Endothelial cell of umbilical vein (primary cell): ENCODE measurements around the gene MED16. TPM values are rescaled to one million over a fixed set of nuclear protein-coding genes. Genes with fewer than 3 reads are reported as not detected.

Experiments used
- BruUV-seq: library from RNA; stranded (reverse); fragments of 400-500 nt; replicated peaks from 2 replicates; lab custom pipeline; 2021; lab: Mats Ljungman, UMichigan
- CTCF ChIA-PET: fragments of 300-600, 350-600 bp; sonication (Branson Sonifier 250); formaldehyde crosslinking; loops from one replicate; lab custom pipeline; 2021; ENCODE audit warnings: antibody characterized with exemption, inconsistent platforms; lab: Charles Lee
- POLR2A ChIA-PET: fragments of 300-600, 350-600 bp; sonication (Branson Sonifier 250); formaldehyde crosslinking; loops from one replicate; lab custom pipeline; 2021; ENCODE audit warnings: antibody characterized with exemption, inconsistent platforms; lab: Charles Lee
- DNase-seq: peaks from one replicate; pipeline ENCODE4 v3.0.0-alpha.2; 2011; ENCODE audit warnings: low read depth, low spot score
- FAIRE-seq: peaks from 2 replicates; lab custom pipeline; 2011; peaks lifted over from hg19 to GRCh38; lab: Jason Lieb, UNC
- H2AFZ ChIP-seq: 2 replicates; pipeline ENCODE4 v1.6.0; 2012; ENCODE audit warnings: low read depth, low read length, control low read depth, inconsistent platforms
- H3K27ac ChIP-seq: 2 replicates; pipeline ENCODE4 v1.5.1; 2011; ENCODE audit warnings: low read depth, mild to moderate bottlenecking, control low read depth, low read length, moderate library complexity; ENCODE audit not compliant: insufficient read depth
- H3K27me3 ChIP-seq, 2 experiments: 2 replicates each; pipeline versions ENCODE4 v1.6.0 to v1.6.1; 2011; ENCODE audit warnings: low read length in 2 of 2, mixed read lengths in 1 of 2; ENCODE audit not compliant: control insufficient read depth in 2 of 2, insufficient read depth in 2 of 2
- H3K36me3 ChIP-seq, 2 experiments: 2 replicates in 1 of 2; 3 replicates in 1 of 2; pipeline ENCODE4 v1.5.1; 2011; ENCODE audit warnings: low read length in 2 of 2, mild to moderate bottlenecking in 1 of 2, moderate library complexity in 1 of 2; ENCODE audit not compliant: control insufficient read depth in 2 of 2, insufficient read depth in 2 of 2; ENCODE audit errors: extremely low read depth in 1 of 2
- H3K4me1 ChIP-seq: 3 replicates; pipeline ENCODE4 v1.5.1; 2011; ENCODE audit warnings: mild to moderate bottlenecking, low read length; ENCODE audit not compliant: control insufficient read depth, insufficient read depth; ENCODE audit errors: extremely low read depth
- H3K4me2 ChIP-seq: 2 replicates; pipeline ENCODE4 v1.6.1; 2011; ENCODE audit warnings: low read length, control low read depth, mixed read lengths; ENCODE audit not compliant: insufficient read depth
- H3K4me3 ChIP-seq, 3 experiments: fragments of 200-600 bp in 1 of 3; sonication (generic), shearing (Covaris generic) in 1 of 3; replicated peaks in 1 of 3; 2 replicates each; pipeline ENCODE4 v1.5.1; 2011 to 2016; ENCODE audit warnings: control low read depth in 3 of 3, low read length in 3 of 3, mild to moderate bottlenecking in 2 of 3, inconsistent platforms in 1 of 3, low read depth in 1 of 3, moderate library complexity in 1 of 3; ENCODE audit not compliant: insufficient read depth in 1 of 3
- H3K79me2 ChIP-seq: 2 replicates; pipeline ENCODE4 v1.6.0; 2012; ENCODE audit warnings: low read length, inconsistent platforms; ENCODE audit not compliant: control insufficient read depth, insufficient read depth
- H3K9ac ChIP-seq: replicated peaks from 2 replicates; pipeline ENCODE3; 2011; ENCODE audit warnings: low read length, control low read depth; ENCODE audit not compliant: insufficient read depth; ENCODE audit errors: extremely low read depth
- H3K9me1 ChIP-seq: replicated peaks from 3 replicates; pipeline ENCODE4 v1.6.0; 2011; ENCODE audit warnings: mild to moderate bottlenecking, low read length; ENCODE audit not compliant: control insufficient read depth, insufficient read depth; ENCODE audit errors: extremely low read depth
- H3K9me3 ChIP-seq: replicated peaks from 2 replicates; pipeline ENCODE4 v1.5.1; 2012; ENCODE audit warnings: low read length, inconsistent platforms; ENCODE audit not compliant: control insufficient read depth, insufficient read depth
- H4K20me1 ChIP-seq: replicated peaks from 2 replicates; pipeline ENCODE3; 2011; ENCODE audit warnings: mild to moderate bottlenecking, low read length; ENCODE audit not compliant: control insufficient read depth, insufficient read depth; ENCODE audit errors: extremely low read depth
- CTCF ChIP-seq, 2 donors: IDR thresholded peaks; 1 replicate in 1 of 2; 2 replicates in 1 of 2; pipeline ENCODE4 v1.5.1; 2011; ENCODE audit warnings: low read length in 2 of 2, mild to moderate bottlenecking in 2 of 2, moderate library complexity in 2 of 2, control low read depth in 1 of 2, inconsistent platforms in 1 of 2, low read depth in 1 of 2; ENCODE audit not compliant: insufficient read depth in 1 of 2; ENCODE audit errors: extremely low read depth in 1 of 2
- EZH2 ChIP-seq: IDR thresholded peaks from 2 replicates; pipeline ENCODE4 v1.6.1; 2012; ENCODE audit warnings: borderline replicate concordance, low read depth, mild to moderate bottlenecking, moderate library complexity, low read length, inconsistent platforms; ENCODE audit not compliant: severe bottlenecking
- FOS ChIP-seq: IDR thresholded peaks from 2 replicates; pipeline ENCODE4 v1.6.1; 2011; ENCODE audit warnings: mild to moderate bottlenecking, low read length, moderate library complexity, borderline replicate concordance; ENCODE audit not compliant: insufficient read depth
- GATA2 ChIP-seq: IDR thresholded peaks from 2 replicates; pipeline ENCODE4 v1.7.0; 2011; ENCODE audit warnings: low read depth, mild to moderate bottlenecking, moderate library complexity, mixed read lengths, low read length; ENCODE audit not compliant: insufficient read length, insufficient read depth
- JUN ChIP-seq: IDR thresholded peaks from 2 replicates; pipeline ENCODE4 v1.6.1; 2011; ENCODE audit warnings: borderline replicate concordance, low read depth; ENCODE audit not compliant: insufficient read length, insufficient read depth
- MAX ChIP-seq: IDR thresholded peaks from 2 replicates; pipeline ENCODE4 v1.6.1; 2011; ENCODE audit not compliant: insufficient read depth, insufficient read length
- MYC ChIP-seq: IDR thresholded peaks from one replicate; pipeline ENCODE4 v1.6.1; 2011; ENCODE audit warnings: mild to moderate bottlenecking, low read depth, low read length
- POLR2A ChIP-seq: IDR thresholded peaks from 2 replicates; pipeline ENCODE4 v1.6.1; 2012; ENCODE audit warnings: low read depth, mild to moderate bottlenecking, control low read depth, low read length
- POLR2AphosphoS5 ChIP-seq: IDR thresholded peaks from 2 replicates; pipeline ENCODE4 v1.6.1; 2012; ENCODE audit warnings: low read depth, mild to moderate bottlenecking, control low read depth, low read length, moderate library complexity; ENCODE audit not compliant: insufficient read depth
- dilution Hi-C: fragments of 300-500 bp; cut with MboI; formaldehyde crosslinking; loops from one replicate; pipeline ENCODE4 v1.15.0; 2019; ENCODE audit warnings: low sequenced_read_pairs; ENCODE audit not compliant: extremely low pct_ligation_motif_present
- intact Hi-C: fragments of 100-400 bp; cut with micrococcal nuclease; formaldehyde crosslinking; loops from one replicate; pipeline ENCODE4 v1.10.0; 2022
- polyA plus RNA-seq, 4 experiments: library from polyadenylated mRNA; depleted of rRNA in 3 of 4; stranded (reverse) in 3 of 4; unstranded in 1 of 4; fragments of >200 nt; gene quantifications; 2 replicates each; pipeline versions ENCODE4 v1.2.1 to v1.2.3, GENCODE V29; 2011 to 2012; ENCODE audit warnings: missing spikeins in 1 of 4
- total RNA-seq: library from RNA; stranded (reverse); gene quantifications from 2 replicates; pipeline ENCODE4 v1.2.3, GENCODE V29; 2021

MED16 gene
- total and polyA plus RNA-seq, 2 donors (not counting 3 experiments of a cell fraction or from before 2014, with no cell fraction given), result 63.1 to 66.5 TPM

- H2AFZ ChIP-seq, result peak overlapping the region; percentile 76
- FAIRE-seq, result no peak
- ChIA-PET CTCF (no interaction called here), POLR2A (no interaction called here)
- H3K4me3 ChIP-seq, result peak overlapping the region; percentile 63 to 95 (median 85)
- no peak for TF ChIP-seq MYC
- TF ChIP-seq JUN, result no peak
- no peak for TF ChIP-seq GATA2
- no peak for TF ChIP-seq POLR2AphosphoS5
- no peak for TF ChIP-seq POLR2A
- TF ChIP-seq MAX, result no peak
- no peak for TF ChIP-seq FOS
- TF ChIP-seq CTCF (IDR thresholded peaks at IDR 0.05; ENCODE audit: extremely low read depth in 1 of 2, insufficient read depth in 1 of 2, low read depth in 1 of 2, low read length in 2 of 2), result no peak
- no peak for TF ChIP-seq EZH2
- no peaks in the 10 kb centered on the region for H3K36me3 ChIP-seq
- intact Hi-C loops, result no loop called here
- no peaks in the 10 kb centered on the region for H3K9me3 ChIP-seq
- BruUV-seq, result no TSS peak
- DNase-seq, result no peak
- no peaks in the 10 kb centered on the region for H4K20me1 ChIP-seq
- no peaks in the 10 kb centered on the region for H3K27me3 ChIP-seq
- H3K27ac ChIP-seq, result no peak overlapping the region
- H3K79me2 ChIP-seq, result no peaks in the 10 kb centered on the region
- peak overlapping the region; percentile 67 for H3K4me2 ChIP-seq
- H3K9ac ChIP-seq, result peak overlapping the region; percentile 69
- peaks cover 6% of the 10 kb centered on the region for H3K4me1 ChIP-seq
- dilution Hi-C loops, result no loop called here
- H3K9me1 ChIP-seq, result no peaks in the 10 kb centered on the region
Observed at GRCh38 chr19:926323-926588, 33.3 kb upstream of the MED16 start.
